Amniotic stem cell (primary cell): ENCODE data around the gene TOP3B.
"Not testable (repeated sequence)": the region's sequence is repeated elsewhere in the genome, so short reads cannot be mapped to it uniquely, and the experiment has no call there.

Source experiments
- DNase-seq: peaks from one replicate; lab custom pipeline; 2025; lab: John Stamatoyannopoulos, UW

TOP3B gene

DNA sequence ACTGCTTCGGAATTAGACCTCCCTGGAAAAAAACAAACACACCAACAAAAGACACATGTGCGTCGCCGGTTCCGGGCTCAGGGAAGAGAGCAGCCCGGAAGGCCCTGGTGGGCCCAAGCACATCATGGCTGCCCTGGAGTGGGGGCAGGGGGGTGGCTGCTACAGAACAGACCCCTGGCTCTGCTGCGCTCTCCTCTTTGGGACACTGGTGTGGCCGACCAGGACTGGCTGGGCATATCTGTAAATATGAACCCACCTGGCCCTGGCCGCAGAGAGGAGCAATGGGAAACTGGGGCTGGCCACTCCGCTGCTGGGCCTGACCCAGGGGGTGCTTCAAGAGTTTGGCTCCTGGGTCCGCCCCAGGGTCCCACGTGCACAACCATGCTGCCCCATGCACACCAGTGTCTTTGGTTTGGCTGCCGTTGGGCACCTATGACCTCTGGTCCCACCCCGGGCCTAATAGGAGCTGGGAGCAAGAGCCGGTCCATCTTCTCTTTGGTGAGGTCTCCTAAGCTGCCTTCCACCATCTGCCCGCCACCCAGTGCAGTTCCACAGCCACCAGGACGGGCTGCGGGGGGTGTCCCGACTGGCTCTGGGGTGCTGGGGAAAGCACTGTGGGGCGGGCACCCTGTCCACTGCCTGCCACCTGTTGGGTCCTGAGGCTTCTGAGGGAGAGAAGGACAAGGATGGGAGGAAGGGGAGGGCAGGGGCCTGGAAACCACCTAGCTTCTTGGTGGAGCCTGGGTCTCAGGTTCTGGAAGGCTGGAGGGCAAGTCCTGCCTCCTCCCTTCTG, 60.0 kb downstream of the TOP3B start:
- no peak for DNase-seq

DNA sequence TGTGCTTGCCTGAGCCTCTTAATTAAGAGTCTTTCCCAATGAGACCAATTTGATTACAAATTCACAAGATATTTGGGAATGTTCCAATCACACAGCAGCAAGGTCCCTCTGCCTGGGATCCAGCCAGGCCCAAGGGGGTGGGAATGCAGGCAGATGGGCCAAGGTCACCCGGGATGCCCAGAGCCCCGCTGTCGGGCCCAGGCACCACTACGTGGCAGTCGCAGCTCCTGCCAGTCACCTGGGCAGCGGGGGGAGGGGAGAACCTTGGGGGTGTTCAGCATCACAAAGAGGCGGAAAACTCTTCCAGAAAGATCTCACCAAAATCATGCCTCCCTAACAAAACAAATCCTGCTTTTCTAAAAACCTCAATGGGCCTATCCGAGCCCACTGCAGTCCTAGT, 60.9 kb downstream of the TOP3B start:
- DNase-seq = no peak

DNA sequence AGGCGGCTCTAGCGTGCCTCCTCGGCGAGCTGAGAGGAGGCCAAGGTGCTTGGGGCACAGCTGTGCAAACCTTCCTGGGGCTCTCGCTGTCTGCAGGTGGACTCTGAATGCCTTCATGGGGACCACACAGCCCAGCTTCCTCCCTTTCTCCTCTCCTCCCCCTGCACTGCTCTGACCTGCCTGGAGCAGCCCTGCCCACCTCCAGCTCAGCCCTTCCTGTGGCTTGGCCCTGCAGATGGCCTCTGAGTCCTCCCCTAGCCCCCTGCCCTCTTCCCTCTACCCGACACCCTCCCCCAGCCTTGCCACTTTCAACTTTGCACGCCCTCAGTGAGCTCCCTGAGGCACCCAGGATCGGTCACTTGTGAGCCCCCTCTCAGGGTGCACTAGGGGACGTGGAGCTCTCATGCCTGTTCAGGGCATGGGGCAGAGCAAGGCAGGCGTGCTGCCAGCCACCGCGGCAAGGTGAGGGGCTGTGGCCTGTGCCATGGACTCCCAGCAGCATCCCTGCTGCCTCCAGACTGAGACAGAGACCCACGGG, 61.3 kb downstream of the TOP3B start:
- no peak for DNase-seq

DNA sequence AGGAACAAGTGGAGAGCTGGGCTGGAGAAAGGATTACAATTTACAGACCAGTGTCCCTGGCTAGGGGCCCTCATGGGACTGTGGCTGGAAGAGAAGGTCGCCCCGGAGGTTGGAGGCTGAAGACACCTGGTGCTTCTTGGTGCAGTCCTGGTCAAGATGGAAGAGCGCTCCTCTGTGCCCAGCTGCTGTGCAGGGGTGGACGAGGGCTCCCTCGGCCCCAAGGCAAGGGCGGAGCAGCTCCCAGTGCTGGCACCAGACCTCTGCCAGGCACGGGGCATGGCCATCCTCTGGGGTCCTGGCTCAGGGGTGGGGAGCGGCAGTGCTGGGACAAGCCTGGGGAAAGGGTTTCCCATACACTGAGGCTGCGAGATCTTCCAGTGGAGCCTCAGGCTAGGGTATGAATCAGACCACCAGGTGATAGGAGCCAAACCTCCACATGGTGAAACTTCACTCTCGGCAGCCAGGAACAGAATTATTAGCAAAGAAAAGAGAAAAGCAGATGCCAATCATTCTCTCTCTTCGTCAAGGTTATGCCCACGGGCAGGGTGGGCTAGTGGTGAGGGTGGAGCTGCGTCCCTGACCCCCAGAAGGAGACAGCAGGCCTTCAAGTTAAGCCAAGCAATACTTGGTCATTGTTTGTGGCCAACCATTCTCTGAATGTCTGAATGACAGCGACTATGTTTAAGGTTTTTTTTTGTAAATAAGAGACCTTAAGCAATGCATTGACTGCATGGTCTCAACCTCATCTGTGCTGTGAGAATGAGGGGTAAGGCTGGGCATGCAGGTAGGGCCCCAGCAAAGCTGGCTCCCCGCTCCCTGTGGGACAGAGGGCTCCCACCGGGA, 62.0 kb downstream of the TOP3B start:
- DNase-seq = no peak

DNA sequence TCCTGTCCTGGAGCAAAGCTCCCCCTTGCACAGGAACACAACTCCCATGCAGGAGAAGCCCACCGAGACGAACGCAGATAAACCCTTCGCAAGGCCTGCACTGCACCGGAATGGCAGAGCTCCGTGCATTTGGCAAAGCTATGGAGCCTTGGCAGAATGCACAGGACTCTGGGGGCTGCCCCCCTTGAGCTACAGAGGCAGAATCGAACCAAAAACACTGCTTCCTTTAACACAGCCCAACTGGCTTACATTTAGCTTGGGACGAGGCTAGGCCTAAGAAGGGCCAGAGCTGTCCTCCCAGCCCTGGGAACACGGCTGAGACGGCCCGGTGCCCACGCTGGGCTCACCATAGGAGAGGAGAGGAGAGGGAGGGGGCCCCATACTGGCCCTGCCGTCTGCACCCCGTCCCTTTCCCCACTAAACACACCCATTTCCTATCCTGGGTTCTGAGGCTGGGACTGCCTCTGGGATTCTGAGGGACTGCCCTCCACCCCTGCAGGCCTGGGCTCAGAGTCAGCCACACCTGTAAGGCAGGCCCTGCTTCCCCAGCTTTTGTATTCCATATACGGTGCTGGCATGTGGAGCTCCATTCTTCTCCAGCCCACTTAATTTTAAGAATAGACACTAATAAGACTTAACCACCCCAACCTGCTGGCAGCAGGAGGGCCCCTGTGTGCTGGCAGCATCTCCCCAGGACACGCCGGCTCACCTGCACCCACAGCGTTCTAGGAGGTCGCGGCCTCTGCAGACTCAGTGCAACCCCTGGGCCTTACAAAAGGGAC, 62.9 kb downstream of the TOP3B start:
- no peak for DNase-seq

DNA sequence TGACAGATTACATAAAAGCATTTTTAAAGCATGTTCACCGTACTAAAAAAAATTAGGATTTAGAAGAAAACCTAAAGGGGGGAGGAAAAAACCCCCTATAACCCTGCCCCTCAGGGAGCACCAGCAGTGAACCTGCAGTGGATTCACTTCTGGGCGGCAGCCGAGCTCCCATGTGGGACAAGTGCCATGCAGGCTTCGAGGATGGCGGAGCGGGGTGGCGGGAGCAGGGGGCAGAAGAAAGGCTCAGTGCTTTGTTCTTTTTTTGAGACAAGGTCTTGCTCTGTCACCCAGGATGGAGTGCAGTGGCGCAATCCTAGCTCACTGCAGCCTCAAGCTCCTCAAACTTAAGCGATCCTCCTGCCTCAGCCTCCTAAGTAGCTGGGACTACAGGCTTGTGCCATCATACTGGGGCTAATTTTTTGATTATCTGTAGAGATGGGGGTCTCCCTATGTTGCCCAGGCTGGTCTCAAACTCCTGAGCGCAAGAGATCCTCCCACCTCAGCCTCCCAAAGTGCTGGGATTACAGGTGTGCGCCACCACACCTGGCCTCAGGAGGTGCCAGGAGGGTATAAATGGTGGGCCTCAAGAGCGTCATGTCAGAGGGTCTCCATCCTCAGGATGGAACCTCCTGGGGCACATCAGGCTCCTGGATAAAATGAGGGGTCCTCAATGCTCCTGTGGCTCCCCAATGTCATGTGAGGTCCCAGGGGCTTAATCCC, 64.0 kb downstream of the TOP3B start:
- DNase-seq = no peak

DNA sequence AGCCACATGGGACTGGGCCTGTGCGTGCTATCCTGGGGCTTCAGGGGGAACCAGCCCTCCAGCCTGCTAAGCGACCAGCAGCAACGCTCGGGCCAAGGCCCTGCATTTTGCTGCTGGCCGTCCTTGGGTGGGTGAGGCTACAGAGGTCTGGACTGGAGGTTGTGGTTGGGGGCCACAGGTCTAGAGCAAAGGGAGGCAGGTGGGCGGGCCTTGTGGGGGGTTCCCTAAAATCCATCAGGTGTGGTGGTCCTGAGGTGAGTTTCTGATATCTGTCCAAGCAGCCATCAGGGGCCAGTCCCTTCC, 64.7 kb downstream of the TOP3B start:
- DNase-seq = no peak

DNA sequence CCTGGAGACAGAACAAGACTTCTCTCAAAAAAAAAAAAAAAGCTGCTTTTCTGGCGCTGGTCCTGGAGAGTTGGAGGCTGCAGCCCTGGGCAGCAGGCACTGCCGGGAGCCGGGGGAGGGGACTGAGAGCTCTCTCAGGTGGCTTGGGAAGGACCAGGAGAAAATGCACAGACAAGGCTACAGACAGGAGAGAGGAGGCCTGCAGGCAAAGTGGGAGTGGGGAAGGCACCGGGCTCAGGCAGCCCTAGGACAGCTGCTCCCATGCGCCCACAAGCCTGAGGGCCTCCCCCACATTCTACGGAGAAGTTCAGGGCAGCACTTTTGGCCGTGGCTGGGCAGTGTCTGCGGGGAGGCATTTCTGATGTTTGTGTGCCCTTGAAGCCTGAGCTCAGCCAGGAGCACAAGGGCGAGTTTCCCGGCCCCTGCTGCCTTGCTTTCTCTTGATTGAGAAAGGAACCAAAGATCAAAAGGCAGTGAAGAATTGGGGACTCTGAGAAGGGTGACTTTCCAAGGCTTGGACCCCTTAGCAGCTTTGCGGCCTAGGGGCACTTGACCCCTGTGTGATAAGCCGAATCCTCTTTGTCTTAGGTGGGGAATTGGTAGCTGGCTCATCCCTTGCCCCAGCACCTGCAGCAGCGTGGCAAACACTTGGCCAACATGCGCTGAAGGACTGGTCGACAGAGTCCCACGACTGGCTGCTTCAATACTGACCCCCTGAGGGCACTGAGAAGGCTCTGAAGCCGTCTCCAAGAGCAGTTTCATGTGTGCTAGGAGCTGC, 65.2 kb downstream of the TOP3B start:
- DNase-seq = no peak

DNA sequence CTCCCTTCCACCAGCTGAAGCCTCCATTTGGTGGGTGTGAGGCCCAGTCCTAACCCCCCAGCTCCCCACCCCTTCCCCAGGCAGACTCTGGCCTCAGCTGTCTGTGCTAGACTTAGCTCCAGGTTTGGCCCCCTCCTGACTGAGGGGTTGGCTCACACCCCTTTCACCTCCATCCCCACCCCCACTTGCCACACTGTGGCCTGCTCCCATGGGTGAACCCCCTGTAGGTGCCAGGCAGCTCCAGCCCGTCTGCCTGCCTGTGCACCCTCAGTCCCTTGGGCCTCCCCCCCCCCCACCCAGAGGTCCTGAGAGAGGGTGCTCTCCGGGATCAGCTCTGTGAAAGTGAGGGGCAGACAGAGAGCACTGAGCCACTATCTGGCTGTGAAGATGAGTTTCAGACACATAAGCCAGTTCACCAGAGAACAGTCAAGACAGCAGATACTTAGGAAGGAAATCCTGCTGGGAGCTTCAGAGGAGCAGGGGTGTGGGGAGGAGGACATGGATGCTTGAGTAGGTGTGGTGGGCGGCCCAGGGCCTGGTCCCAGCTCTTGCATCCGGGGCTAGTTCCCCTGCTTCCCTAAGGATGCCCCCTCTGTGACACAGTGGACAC, 66.2 kb downstream of the TOP3B start:
- DNase-seq = no peak

DNA sequence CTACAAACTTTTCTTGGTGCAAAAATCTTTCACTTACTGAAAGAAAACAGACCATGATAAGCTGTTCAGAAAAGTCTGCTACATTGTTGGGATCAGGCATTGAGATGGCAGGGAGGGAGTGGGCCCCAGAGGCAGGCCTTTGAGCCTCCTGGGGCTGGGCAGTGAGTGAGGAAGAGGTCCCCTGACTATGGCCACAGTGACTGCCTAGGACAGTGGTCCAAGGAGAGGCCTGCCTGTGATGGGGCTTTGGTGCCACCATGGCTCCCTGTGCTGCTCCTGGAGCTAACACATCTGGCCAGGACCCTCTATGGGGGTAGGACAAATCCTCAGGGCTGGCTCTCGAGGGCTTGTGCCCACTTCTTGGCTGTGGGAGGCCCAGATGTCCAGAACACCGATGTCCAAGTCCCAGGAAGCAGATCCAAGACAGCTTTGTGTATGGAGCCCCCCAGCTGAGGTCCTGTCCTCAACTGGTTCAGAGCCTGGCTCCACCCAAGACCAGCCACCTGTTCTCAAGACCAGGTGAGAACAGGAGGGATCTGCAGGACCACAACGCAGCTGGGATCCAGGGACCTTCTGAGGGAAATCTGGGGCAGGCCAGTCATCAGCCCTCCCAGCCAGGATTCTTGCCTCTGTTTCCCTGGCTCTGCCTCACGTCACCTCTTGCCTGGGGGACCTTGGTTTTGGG, 66.8 kb downstream of the TOP3B start:
- DNase-seq = no peak

DNA sequence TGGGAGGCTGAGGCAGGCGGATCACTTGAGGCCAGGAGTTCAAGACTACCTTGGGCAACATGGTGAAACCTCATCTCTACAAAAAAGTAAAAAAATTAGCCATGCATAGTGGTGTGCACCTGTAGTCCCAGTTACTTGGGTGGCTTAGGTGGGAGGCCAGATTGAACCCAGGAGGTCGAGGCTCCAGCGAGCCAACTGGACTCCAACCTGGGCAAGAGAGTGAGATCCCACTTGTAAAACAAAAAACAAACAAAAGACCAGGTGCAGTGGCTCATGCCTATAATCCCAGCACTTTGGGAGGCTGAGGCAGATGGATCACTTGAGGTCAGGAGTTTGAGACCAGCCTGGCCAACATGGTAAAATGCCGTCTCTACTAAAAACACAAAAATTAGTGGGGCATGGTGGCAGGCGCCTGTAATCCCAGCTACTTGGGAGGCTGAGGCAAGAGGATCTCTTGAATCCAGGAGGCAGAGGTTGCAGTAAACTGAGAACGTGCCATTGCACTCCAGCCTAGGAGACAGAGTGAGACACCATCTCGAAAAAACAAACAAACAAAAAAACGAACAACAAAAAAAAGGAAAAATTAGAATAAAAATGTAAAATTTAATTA, 68.4 kb downstream of the TOP3B start:
- DNase-seq = not testable (repeated sequence)

DNA sequence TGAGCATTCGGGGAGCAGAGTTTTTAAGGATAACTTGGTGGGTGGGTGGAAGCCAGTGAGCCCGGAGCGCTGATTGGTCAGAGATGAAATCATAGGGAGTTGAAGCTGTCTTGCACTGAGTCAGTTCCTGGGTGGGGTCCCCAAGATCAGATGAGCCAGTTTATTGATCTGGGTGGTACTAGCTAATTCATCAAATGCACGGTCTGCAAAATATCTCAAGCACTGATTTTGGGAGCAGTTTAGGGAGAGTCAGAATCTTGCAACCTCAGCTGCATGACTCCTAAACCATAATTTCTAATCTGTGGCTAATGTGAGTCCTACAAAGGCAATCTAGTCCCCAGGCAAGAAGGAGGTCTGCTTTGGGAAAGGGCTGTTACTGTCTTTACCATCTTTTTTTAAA, 72.2 kb downstream of the TOP3B start:
- DNase-seq = not testable (repeated sequence)

DNA sequence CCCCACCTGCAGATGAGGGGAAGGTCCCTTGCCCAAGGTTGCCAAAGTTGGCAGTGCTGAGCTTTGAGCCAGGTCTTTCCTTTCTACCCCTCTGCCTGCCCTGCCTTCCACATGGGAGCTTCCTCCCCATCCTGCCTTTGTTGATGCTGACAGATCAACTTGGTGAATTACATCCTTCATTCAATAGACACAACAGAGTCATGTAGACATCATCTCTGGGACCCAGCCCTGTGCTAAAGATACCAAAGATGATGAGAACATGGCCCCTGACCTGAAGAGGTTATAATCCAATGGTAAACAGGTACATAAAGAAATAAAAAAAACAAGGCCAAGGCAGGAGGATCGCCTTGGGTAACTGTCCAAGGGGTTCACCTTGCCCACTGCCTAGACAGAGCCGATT, 72.7 kb downstream of the TOP3B start:
- DNase-seq = no peak

DNA sequence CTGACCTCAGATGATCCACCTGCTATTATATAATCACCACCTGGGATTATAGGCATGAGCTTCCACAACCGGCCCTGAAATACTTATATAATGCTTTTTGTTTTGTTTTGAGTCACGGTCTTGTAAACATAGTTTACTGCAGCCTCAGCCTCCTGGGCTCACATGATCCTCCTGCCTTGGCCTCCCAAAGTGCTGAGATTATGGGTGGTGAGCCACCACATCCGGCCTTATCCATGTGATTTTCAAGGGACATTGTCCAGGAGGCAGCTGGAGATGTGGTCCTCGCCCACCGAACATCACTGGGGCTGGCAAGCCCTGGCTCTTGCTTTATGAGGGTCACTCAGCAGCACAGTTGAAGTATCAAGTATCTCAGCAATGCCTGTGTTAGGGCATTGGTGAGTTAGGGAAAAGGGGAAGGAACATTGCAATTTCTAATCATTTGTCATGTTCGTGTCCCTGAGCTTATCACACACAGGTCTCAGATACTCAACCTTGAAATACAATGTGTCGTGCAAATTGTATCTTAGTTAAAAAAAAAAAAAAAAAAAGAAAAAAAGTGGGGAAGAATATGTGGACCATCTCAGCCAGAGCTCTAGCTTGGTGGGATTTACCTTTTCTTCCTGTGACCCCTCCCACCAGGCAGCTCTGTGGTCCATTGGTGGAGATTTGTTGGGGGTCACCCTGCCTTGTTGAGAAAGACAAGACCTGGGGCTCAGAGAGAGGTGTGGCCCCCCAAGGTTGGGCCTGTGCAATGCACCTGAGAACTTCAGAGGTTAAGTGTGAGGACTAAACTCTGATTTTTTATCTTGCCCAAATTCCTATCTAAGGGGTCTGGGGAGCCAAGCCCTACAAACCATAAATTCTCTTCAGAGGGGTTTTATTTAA, 74.7 kb downstream of the TOP3B start:
- no peak for DNase-seq
